Stomach (tissue), 9 donors: ENCODE data around the gene SLC16A1. TPM values are rescaled to one million over a fixed set of nuclear protein-coding genes. Genes with fewer than 3 reads are reported as not detected.

Experiments used
- DNase-seq, 2 donors: peaks; one replicate each; pipeline versions ENCODE4 v3.0.0 to v3.0.0-alpha.2; 2013 to 2019
- H3K27ac ChIP-seq, 5 donors: fragments of 200-600 bp in 4 of 5; sonication (generic) in 4 of 5; one replicate each; pipeline ENCODE4 v1.5.1; 2013 to 2019; ENCODE audit warnings: mild to moderate bottlenecking in 1 of 5, moderate library complexity in 1 of 5
- H3K27me3 ChIP-seq, 3 donors: fragments of 200-600 bp; sonication (generic); one replicate each; pipeline ENCODE4 v1.5.1; 2017 to 2019; ENCODE audit warnings: mixed run types in 1 of 3
- H3K36me3 ChIP-seq, 4 donors: fragments of 200-600 bp; sonication (generic); 1 replicate in 3 of 4; 2 replicates in 1 of 4; pipeline ENCODE4 v1.5.1; 2016 to 2019
- H3K4me1 ChIP-seq, 4 donors: fragments of 200-600 bp; sonication (generic); one replicate each; pipeline ENCODE4 v1.5.1; 2016 to 2019
- H3K4me3 ChIP-seq, 4 donors: fragments of 200-600 bp; sonication (generic) in 3 of 4; one replicate each; pipeline ENCODE4 v1.5.1; 2016 to 2019; ENCODE audit warnings: mild to moderate bottlenecking in 1 of 4
- H3K9me3 ChIP-seq, 4 donors: fragments of 200-600 bp; sonication (generic); one replicate each; pipeline ENCODE4 v1.5.1; 2016 to 2019
- CTCF ChIP-seq, 7 experiments: fragments of 450-650 bp in 4 of 7; fragments of 200-600 bp in 3 of 7; sonication (generic) in 3 of 7; IDR thresholded peaks; one replicate each; pipeline ENCODE4 v1.5.1; 2016 to 2019; ENCODE audit warnings: antibody characterized with exemption in 7 of 7, control low read depth in 2 of 7, mild to moderate bottlenecking in 1 of 7
- EP300 ChIP-seq: sonication (generic); formaldehyde crosslinking; IDR thresholded peaks from one replicate; pipeline ENCODE4 v1.6.1; 2017; ENCODE audit warnings: antibody characterized with exemption
- POLR2A ChIP-seq, 4 donors: fragments of 450-650 bp; IDR thresholded peaks; one replicate each; pipeline ENCODE4 v1.6.1; 2016; ENCODE audit warnings: antibody characterized with exemption in 4 of 4, control low read depth in 2 of 4, mild to moderate bottlenecking in 1 of 4, moderate library complexity in 1 of 4
- POLR2AphosphoS5 ChIP-seq, 3 donors: sonication (generic); formaldehyde crosslinking; IDR thresholded peaks; one replicate each; pipeline ENCODE4 v1.6.1; 2016; ENCODE audit warnings: antibody characterized with exemption in 3 of 3
- WGBS, 5 donors: extraction: QIAGEN DNeasy Blood & Tissue Kit in 3 of 5; methylation state at CpG; one replicate each; pipeline versions ENCODE4 v1.1.5 to v1.1.7; 2013 to 2018; 5-methylcytosine and 5-hydroxymethylcytosine counted together
- intact Hi-C: fragments of 100-400 bp; cut with DNase I; formaldehyde crosslinking; loops from one replicate; pipeline ENCODE4 v1.15.1; 2023; ENCODE audit warnings: low total_unique reads
- polyA plus RNA-seq, 3 donors: library from polyadenylated mRNA; stranded (reverse); fragments of 200-250 nt; gene quantifications; one replicate each; pipeline ENCODE4 v1.2.3, GENCODE V29; 2013
- total RNA-seq, 5 donors: library from RNA; depleted of rRNA; stranded (reverse); fragments of >200 nt; gene quantifications; one replicate each; pipeline versions ENCODE4 v1.1.0 to v1.2.3, GENCODE V29; 2014 to 2016
- donor health status: healthy with polysubstance abuse.
- donor health status: Bipolar disorder and iron deficiency.
- donor health status: healthy.

SLC16A1 gene
- total and polyA plus RNA-seq, 8 donors: 4.9 to 127 (median 13.2) TPM

GRCh38 chr1:112902221-112902620 lies 53.8 kb downstream of the SLC16A1 start:
- Histone ChIP-seq H3K4me1 (peaks cover 15 to 40% (median 28%) of the 10 kb centered on the region in 4 donors), H3K9me3 (no peaks in the 10 kb centered on the region), H3K27me3 (no peaks in the 10 kb centered on the region), H3K4me3 (no peak overlapping the region), H3K27ac (no peak overlapping the region), H3K36me3 (no peaks in the 10 kb centered on the region)
- intact Hi-C loops: no loop called here
- no peak for TF ChIP-seq CTCF (IDR thresholded peaks at IDR 0.05)
- TF ChIP-seq EP300: no peak
- TF ChIP-seq POLR2AphosphoS5 (IDR thresholded peaks at IDR 0.05): no peak
- TF ChIP-seq POLR2A (IDR thresholded peaks at IDR 0.05): no peak
- DNase-seq: no peak

GRCh38 chr1:112901387-112901786 lies 54.6 kb downstream of the SLC16A1 start:
- peaks cover 15 to 32% (median 21%) of the 10 kb centered on the region in 4 donors for H3K4me1 ChIP-seq
- peaks cover 2 to 7% (median 4%) of the 10 kb centered on the region in 4 donors for H3K9me3 ChIP-seq
- TF ChIP-seq POLR2AphosphoS5 (IDR thresholded peaks at IDR 0.05) (no peak), POLR2A (IDR thresholded peaks at IDR 0.05) (no peak), EP300 (no peak), CTCF (IDR thresholded peaks at IDR 0.05) (no peak)
- H3K27ac ChIP-seq: no peak overlapping the region
- H3K27me3 ChIP-seq: no peaks in the 10 kb centered on the region
- 64 to 75% (median 66%) methylated on average over 2 of the region's 2 CpGs for WGBS, 5 donors
- no peaks in the 10 kb centered on the region for H3K36me3 ChIP-seq
- no peak overlapping the region for H3K4me3 ChIP-seq
- intact Hi-C loops: no loop called here
- DNase-seq: no peak

GRCh38 chr1:112896783-112897182 lies 59.2 kb downstream of the SLC16A1 start:
- H3K9me3 ChIP-seq: peaks cover 6 to 43% (median 20%) of the 10 kb centered on the region in 4 donors

GRCh38 chr1:112894561-112895011 lies 61.4 kb downstream of the SLC16A1 start:
- DNase-seq: no peak
- TF ChIP-seq EP300 (no peak), POLR2AphosphoS5 (IDR thresholded peaks at IDR 0.05) (no peak), POLR2A (IDR thresholded peaks at IDR 0.05) (no peak), CTCF (IDR thresholded peaks at IDR 0.05) (no peak)
- 94 to 98% (median 97%) methylated on average over 18 to 35 of the region's 35 CpGs for WGBS, 5 donors
- Histone ChIP-seq H3K9me3 (peaks cover 6 to 43% (median 20%) of the 10 kb centered on the region in 4 donors), H3K4me1 (no peaks in the 10 kb centered on the region), H3K27me3 (no peaks in the 10 kb centered on the region), H3K4me3 (no peak overlapping the region), H3K27ac (no peak overlapping the region), H3K36me3 (no peaks in the 10 kb centered on the region)
- intact Hi-C loops: no loop called here

More at GRCh38 chr1:112896783-112897182, 59.2 kb downstream of the SLC16A1 start:
- Histone ChIP-seq H3K27ac (no peak overlapping the region), H3K36me3 (no peaks in the 10 kb centered on the region), H3K4me1 (no peaks in the 10 kb centered on the region), H3K4me3 (no peak overlapping the region), H3K27me3 (no peaks in the 10 kb centered on the region)
- no peak for DNase-seq
- TF ChIP-seq EP300: no peak
- no peak for TF ChIP-seq POLR2A (IDR thresholded peaks at IDR 0.05)
- no peak for TF ChIP-seq POLR2AphosphoS5 (IDR thresholded peaks at IDR 0.05)
- intact Hi-C loops: no loop called here

- Histone ChIP-seq H3K27me3 (no peaks in the 10 kb centered on the region), H3K4me1 (no peaks in the 10 kb centered on the region), H3K9me3 (peaks cover 6 to 43% (median 20%) of the 10 kb centered on the region in 4 donors), H3K4me3 (no peak overlapping the region), H3K36me3 (no peaks in the 10 kb centered on the region), H3K27ac (no peak overlapping the region)
- intact Hi-C loops: no loop called here
- no peak for TF ChIP-seq EP300
- TF ChIP-seq POLR2AphosphoS5 (IDR thresholded peaks at IDR 0.05): no peak
- no peak for TF ChIP-seq CTCF (IDR thresholded peaks at IDR 0.05)
- no peak for TF ChIP-seq POLR2A (IDR thresholded peaks at IDR 0.05)
- DNase-seq: no peak
- WGBS, 5 donors: 95 to 99% (median 96%) methylated on average over 3 of the region's 3 CpGs
These were observed 62.0 kb downstream of the SLC16A1 start for GRCh38 chr1:112894010-112894292.
